GM06990 (cell line): ENCODE measurements around the gene SYTL2.

ENCODE experiments used
- DNase-seq: peaks from one replicate; pipeline ENCODE4 v3.0.0-alpha.2; 2011; ENCODE audit not compliant: insufficient read length; ENCODE audit errors: extremely low read depth
- H3K27me3 ChIP-seq: replicated peaks from 2 replicates; pipeline ENCODE4 v1.6.0; 2011; ENCODE audit warnings: low read length; ENCODE audit not compliant: control insufficient read depth, insufficient read depth
- H3K36me3 ChIP-seq: 2 replicates; pipeline ENCODE4 v1.5.1; 2011; ENCODE audit warnings: low read length; ENCODE audit not compliant: control insufficient read depth, insufficient read depth
- H3K4me3 ChIP-seq: replicated peaks from 2 replicates; pipeline ENCODE4 v1.5.1; 2011; ENCODE audit warnings: low read depth, mild to moderate bottlenecking, control low read depth, low read length
- CTCF ChIP-seq: IDR thresholded peaks from 2 replicates; pipeline ENCODE4 v1.5.1; 2011; ENCODE audit warnings: low read length, control low read depth, mild to moderate bottlenecking, inconsistent platforms; ENCODE audit not compliant: insufficient read depth, poor library complexity, severe bottlenecking

The SYTL2 gene

GRCh38 chr11:85776951-85777602 is 33.9 kb downstream of the SYTL2 start:
- no peak overlapping the region for H3K4me3 ChIP-seq
- no peaks in the 10 kb centered on the region for H3K27me3 ChIP-seq
- no peak for DNase-seq
- no peaks in the 10 kb centered on the region for H3K36me3 ChIP-seq
- no peak for TF ChIP-seq CTCF

- no peak for TF ChIP-seq CTCF
- no peaks in the 10 kb centered on the region for H3K27me3 ChIP-seq
- no peak overlapping the region for H3K4me3 ChIP-seq
- DNase-seq = no peak
- no peaks in the 10 kb centered on the region for H3K36me3 ChIP-seq
Measured at GRCh38 chr11:85774256-85775101, 36.5 kb downstream of the SYTL2 start.

GRCh38 chr11:85772695-85773094 is 38.2 kb downstream of the SYTL2 start:
- Histone ChIP-seq H3K27me3 (no peaks in the 10 kb centered on the region; the same call in 1 of the 2 replicates), H3K4me3 (no peak overlapping the region), H3K36me3 (no peaks in the 10 kb centered on the region)
- DNase-seq = no peak
- no peak for TF ChIP-seq CTCF

- Histone ChIP-seq H3K36me3 (no peaks in the 10 kb centered on the region), H3K27me3 (no peaks in the 10 kb centered on the region; the same call in 1 of the 2 replicates), H3K4me3 (no peak overlapping the region)
- no peak for DNase-seq
- no peak for TF ChIP-seq CTCF
Measured at GRCh38 chr11:85771568-85771967, 39.4 kb downstream of the SYTL2 start.

- Histone ChIP-seq H3K36me3 (no peaks in the 10 kb centered on the region), H3K27me3 (no peaks in the 10 kb centered on the region; the same call in 1 of the 2 replicates), H3K4me3 (no peak overlapping the region)
- TF ChIP-seq CTCF = no peak
- no peak for DNase-seq
Measured at GRCh38 chr11:85769771-85770170, 41.2 kb downstream of the SYTL2 start.
